BLaER1 treated with 17β-estradiol and CSF1 and Interleukin-3, amounts not matched to agents 10 nM and 100 nM (cell line): Measurements from ENCODE around the gene XIRP2.
"Not testable (repeated sequence)": the region's sequence is repeated elsewhere in the genome, so short reads cannot be mapped to it uniquely, and the experiment has no call there.

Experiments used
- H3K27ac ChIP-seq, 11 experiments: shearing (Covaris generic); formaldehyde crosslinking; 2 replicates each; pipeline ENCODE4 v1.8.1; 2022
- H3K27me3 ChIP-seq, 11 experiments: shearing (Covaris generic); formaldehyde crosslinking; 2 replicates each; pipeline ENCODE4 v1.8.1; 2022
- H3K36me3 ChIP-seq, 11 experiments: shearing (Covaris generic); formaldehyde crosslinking; 2 replicates each; pipeline ENCODE4 v1.8.1; 2022
- H3K4me1 ChIP-seq, 10 experiments: shearing (Covaris generic); formaldehyde crosslinking; 2 replicates each; pipeline ENCODE4 v1.8.1; 2022
- H3K4me2 ChIP-seq, 11 experiments: shearing (Covaris generic); formaldehyde crosslinking; 2 replicates each; pipeline ENCODE4 v1.8.1; 2022
- H3K4me3 ChIP-seq, 10 experiments: shearing (Covaris generic); formaldehyde crosslinking; 2 replicates each; pipeline ENCODE4 v1.8.1; 2022
- H3K9ac ChIP-seq, 11 experiments: shearing (Covaris generic); formaldehyde crosslinking; 2 replicates each; pipeline ENCODE4 v1.8.1; 2022
- H3K9me3 ChIP-seq, 11 experiments: shearing (Covaris generic); formaldehyde crosslinking; replicated peaks in 1 of 11; 2 replicates each; pipeline ENCODE4 v1.8.1; 2022
- H4K20me1 ChIP-seq, 11 experiments: shearing (Covaris generic); formaldehyde crosslinking; 2 replicates each; pipeline ENCODE4 v1.8.1; 2022
- Cebpa-rat ChIP-seq, 11 experiments: shearing (Covaris generic); IDR thresholded peaks; 2 replicates each; pipeline ENCODE4 v1.8.1; 2022

The XIRP2 gene

GRCh38 chr2:167057446-167057845, 169.2 kb downstream of the XIRP2 start:
- no peak overlapping the region for H3K27ac ChIP-seq
- H4K20me1 ChIP-seq: no peaks in the 10 kb centered on the region
- H3K36me3 ChIP-seq: no peaks in the 10 kb centered on the region
- H3K4me3 ChIP-seq: no peak overlapping the region
- no peaks in the 10 kb centered on the region for H3K4me1 ChIP-seq
- no peaks in the 10 kb centered on the region for H3K9me3 ChIP-seq
- no peak for TF ChIP-seq Cebpa-rat (IDR thresholded peaks at IDR 0.05)
- H3K27me3 ChIP-seq: no peaks in the 10 kb centered on the region
- H3K9ac ChIP-seq: no peak overlapping the region
- no peak overlapping the region for H3K4me2 ChIP-seq

DNA sequence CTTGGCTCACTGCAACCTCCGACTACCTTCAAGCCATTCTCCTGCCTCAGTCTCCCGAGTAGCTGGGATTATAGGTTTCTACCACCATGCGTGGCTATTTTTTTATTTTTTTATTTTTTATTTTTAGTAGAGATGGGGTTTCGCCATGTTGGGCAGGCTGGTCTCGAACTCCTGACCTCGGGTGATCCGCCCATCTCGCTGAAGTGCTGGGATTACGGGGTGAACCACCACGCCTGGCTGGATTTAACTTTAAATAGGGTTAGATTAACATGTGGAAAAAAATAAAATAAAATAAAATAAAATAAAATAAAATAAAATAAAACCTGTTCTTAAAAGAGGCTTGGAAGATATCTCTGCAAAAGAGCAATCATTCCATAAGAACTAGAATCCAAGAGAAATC, 170.9 kb downstream of the XIRP2 start:
- H3K9me3 ChIP-seq: no peaks in the 10 kb centered on the region
- H3K4me1 ChIP-seq: no peaks in the 10 kb centered on the region
- H3K4me2 ChIP-seq: no peak overlapping the region
- no peak overlapping the region for H3K4me3 ChIP-seq
- no peak for TF ChIP-seq Cebpa-rat (IDR thresholded peaks at IDR 0.05)
- H3K27ac ChIP-seq: no peak overlapping the region
- no peaks in the 10 kb centered on the region for H4K20me1 ChIP-seq
- H3K36me3 ChIP-seq: no peaks in the 10 kb centered on the region
- no peak overlapping the region for H3K9ac ChIP-seq
- H3K27me3 ChIP-seq: no peaks in the 10 kb centered on the region

DNA sequence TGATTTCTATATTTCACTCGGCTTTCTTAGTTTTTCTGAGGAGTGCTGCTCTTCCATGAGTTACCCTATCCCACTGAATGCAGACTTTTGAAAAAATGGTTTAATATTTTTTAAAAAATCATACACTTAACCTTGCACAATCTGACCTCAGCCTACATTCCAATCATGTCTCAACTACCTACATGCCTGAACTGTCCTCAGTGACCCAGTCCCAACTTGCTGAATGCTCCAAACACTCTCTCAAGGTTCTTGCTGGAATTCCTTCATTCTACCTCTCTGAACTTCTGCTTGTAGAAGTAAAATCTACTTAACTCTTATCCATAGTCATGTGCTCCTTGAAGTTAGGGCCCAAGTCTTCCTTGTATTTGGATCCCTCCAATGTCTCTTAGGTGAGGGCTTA, 181.6 kb downstream of the XIRP2 start:
- no peak overlapping the region for H3K4me3 ChIP-seq
- no peak overlapping the region for H3K27ac ChIP-seq
- peaks cover 0 to 6% (median 0%) of the 10 kb centered on the region in 10 experiments; a peak in 3 of 20 replicates for H3K4me1 ChIP-seq
- H4K20me1 ChIP-seq: no peaks in the 10 kb centered on the region
- H3K9ac ChIP-seq: no peak overlapping the region
- no peaks in the 10 kb centered on the region for H3K9me3 ChIP-seq
- no peaks in the 10 kb centered on the region for H3K36me3 ChIP-seq
- TF ChIP-seq Cebpa-rat (IDR thresholded peaks at IDR 0.05): no peak
- H3K4me2 ChIP-seq: no peak overlapping the region
- H3K27me3 ChIP-seq: no peaks in the 10 kb centered on the region

DNA sequence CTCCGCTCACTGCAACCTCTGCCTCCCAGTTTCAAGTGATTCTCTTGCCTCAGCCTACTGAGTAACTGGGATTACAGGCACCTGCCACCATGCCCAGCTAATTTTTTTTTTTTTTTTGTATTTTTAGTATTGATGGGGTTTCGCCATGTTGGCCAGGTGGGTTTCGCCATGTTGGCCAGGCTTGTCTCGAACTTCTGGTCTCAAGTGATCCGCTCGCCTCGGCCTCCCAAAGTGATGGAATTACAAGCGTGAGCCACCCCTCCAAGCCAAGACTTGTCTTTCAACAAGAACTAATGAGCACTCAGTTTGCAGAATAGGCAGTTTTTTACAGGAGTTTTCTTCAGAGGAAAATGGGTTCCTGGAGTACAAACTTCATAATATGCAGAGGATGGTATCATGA, 187.4 kb downstream of the XIRP2 start:
- not testable (repeated sequence) for H3K9me3 ChIP-seq, H3K4me2 ChIP-seq, H3K27me3 ChIP-seq, H3K4me3 ChIP-seq, H4K20me1 ChIP-seq, H3K4me1 ChIP-seq, H3K27ac ChIP-seq, H3K36me3 ChIP-seq, H3K9ac ChIP-seq

GRCh38 chr2:167098931-167099330, 210.7 kb downstream of the XIRP2 start:
- not testable (repeated sequence) for H3K4me3 ChIP-seq, H4K20me1 ChIP-seq, H3K4me1 ChIP-seq, H3K27me3 ChIP-seq, H3K36me3 ChIP-seq, H3K27ac ChIP-seq, H3K4me2 ChIP-seq, H3K9ac ChIP-seq, H3K9me3 ChIP-seq

- Histone ChIP-seq H4K20me1 (no peaks in the 10 kb centered on the region), H3K4me2 (no peak overlapping the region), H3K27me3 (no peaks in the 10 kb centered on the region), H3K36me3 (no peaks in the 10 kb centered on the region), H3K9ac (no peak overlapping the region), H3K27ac (no peak overlapping the region), H3K9me3 (no peaks in the 10 kb centered on the region), H3K4me1 (no peaks in the 10 kb centered on the region; a peak in 1 of 20 replicates), H3K4me3 (no peak overlapping the region)
- TF ChIP-seq Cebpa-rat (IDR thresholded peaks at IDR 0.05): no peak
Measured at GRCh38 chr2:167100506-167100905, 212.2 kb downstream of the XIRP2 start.

GRCh38 chr2:167103028-167103756, 214.9 kb downstream of the XIRP2 start:
- no peak for TF ChIP-seq Cebpa-rat (IDR thresholded peaks at IDR 0.05)
- Histone ChIP-seq H3K4me3 (no peak overlapping the region), H3K4me2 (no peak overlapping the region), H3K27ac (no peak overlapping the region), H3K36me3 (no peaks in the 10 kb centered on the region), H4K20me1 (no peaks in the 10 kb centered on the region), H3K27me3 (no peaks in the 10 kb centered on the region), H3K9me3 (0 out of 22 replicates have a peak, but pooled peaks cover 0 to 3% (median 0%) of the 10 kb centered on the region in 11 experiments), H3K4me1 (no peaks in the 10 kb centered on the region; a peak in 1 of 20 replicates), H3K9ac (no peak overlapping the region)

DNA sequence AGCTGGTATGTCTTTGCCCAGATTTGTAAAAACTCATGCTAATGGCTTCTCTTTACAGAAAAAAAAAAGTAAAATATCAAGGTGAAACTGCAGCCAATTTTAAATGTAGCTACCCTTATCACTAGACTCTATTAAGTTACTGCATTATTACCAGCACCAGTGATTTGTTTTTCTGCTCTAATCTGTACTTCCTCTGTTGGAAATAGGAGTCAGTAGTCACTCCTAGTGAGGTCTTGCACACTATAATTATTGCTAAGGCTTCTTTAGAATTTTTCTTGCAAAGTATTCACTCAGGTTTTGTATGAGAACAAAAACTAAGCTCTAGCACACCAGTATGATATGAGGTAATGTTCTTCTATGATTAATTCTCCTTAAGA, 215.5 kb downstream of the XIRP2 start:
- no peak overlapping the region for H3K4me2 ChIP-seq
- no peak for TF ChIP-seq Cebpa-rat (IDR thresholded peaks at IDR 0.05)
- no peaks in the 10 kb centered on the region; a peak in 1 of 20 replicates for H3K4me1 ChIP-seq
- H4K20me1 ChIP-seq: no peaks in the 10 kb centered on the region
- no peak overlapping the region for H3K9ac ChIP-seq
- no peaks in the 10 kb centered on the region for H3K27me3 ChIP-seq
- 0 out of 22 replicates have a peak, but pooled peaks cover 0 to 3% (median 0%) of the 10 kb centered on the region in 11 experiments for H3K9me3 ChIP-seq
- no peaks in the 10 kb centered on the region for H3K36me3 ChIP-seq
- no peak overlapping the region for H3K27ac ChIP-seq
- no peak overlapping the region for H3K4me3 ChIP-seq

GRCh38 chr2:167104691-167105090, 216.4 kb downstream of the XIRP2 start:
- no peak overlapping the region for H3K9ac ChIP-seq
- no peak overlapping the region for H3K4me3 ChIP-seq
- H3K36me3 ChIP-seq: no peaks in the 10 kb centered on the region
- H3K4me2 ChIP-seq: no peak overlapping the region
- no peaks in the 10 kb centered on the region for H4K20me1 ChIP-seq
- H3K4me1 ChIP-seq: no peaks in the 10 kb centered on the region
- H3K27ac ChIP-seq: no peak overlapping the region
- H3K9me3 ChIP-seq: peaks cover 0 to 6% (median 0%) of the 10 kb centered on the region in 11 experiments; a peak in 5 of 22 replicates
- TF ChIP-seq Cebpa-rat (IDR thresholded peaks at IDR 0.05): no peak
- no peaks in the 10 kb centered on the region for H3K27me3 ChIP-seq

DNA sequence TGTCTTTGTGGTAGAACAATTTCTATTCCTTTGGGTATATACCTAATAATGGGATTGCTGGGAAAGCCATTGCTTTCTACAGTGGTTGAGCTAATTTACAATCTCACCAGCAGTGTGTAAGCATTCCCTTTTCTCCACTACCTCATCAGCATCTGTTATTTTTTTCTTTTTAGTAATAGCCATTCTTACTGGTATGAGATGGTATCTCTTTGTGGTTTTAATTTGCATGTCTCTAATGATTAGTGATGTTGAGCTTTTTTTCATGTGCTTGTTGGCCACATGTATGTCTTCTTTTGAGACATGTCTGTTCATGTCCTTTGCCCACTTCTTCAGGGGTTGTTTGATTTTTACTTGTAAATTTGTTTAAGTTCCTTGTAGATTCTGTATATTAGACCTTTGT, 221.4 kb downstream of the XIRP2 start:
- not testable (repeated sequence) for H3K4me2 ChIP-seq, H3K27me3 ChIP-seq, H3K27ac ChIP-seq, H3K4me1 ChIP-seq, H3K9me3 ChIP-seq, H4K20me1 ChIP-seq, H3K4me3 ChIP-seq, H3K36me3 ChIP-seq, H3K9ac ChIP-seq
